Liver (tissue), 9 donors: ENCODE results near the gene RAB3IP. TPM values are rescaled to one million over a fixed set of nuclear protein-coding genes. Genes with fewer than 3 reads are reported as not detected.

Source experiments
- DNase-seq: peaks from one replicate; pipeline ENCODE4 v3.0.0-alpha.2; 2017; ENCODE audit warnings: low spot score
- H3K27ac ChIP-seq, 2 donors: one replicate each; pipeline ENCODE4 v1.7.0; 2013; ENCODE audit warnings: inconsistent platforms in 2 of 2, low read length in 2 of 2, control low read depth in 1 of 2, low read depth in 1 of 2, mild to moderate bottlenecking in 1 of 2
- H3K27me3 ChIP-seq, 4 donors: one replicate each; pipeline versions ENCODE4 v1.6.1 to v1.7.0; 2013; ENCODE audit warnings: low read length in 3 of 4, inconsistent platforms in 1 of 4, mild to moderate bottlenecking in 1 of 4, moderate library complexity in 1 of 4; ENCODE audit not compliant: control insufficient read depth in 4 of 4, insufficient read depth in 4 of 4
- H3K36me3 ChIP-seq, 4 donors: one replicate each; pipeline versions ENCODE4 v1.6.1 to v1.7.0; 2013; ENCODE audit warnings: low read length in 3 of 4, mild to moderate bottlenecking in 3 of 4, low read depth in 1 of 4, moderate library complexity in 1 of 4; ENCODE audit not compliant: control insufficient read depth in 4 of 4, insufficient read depth in 3 of 4
- H3K4me1 ChIP-seq, 4 donors: one replicate each; pipeline versions ENCODE4 v1.6.1 to v1.7.0; 2013; ENCODE audit warnings: low read length in 3 of 4, mild to moderate bottlenecking in 3 of 4, moderate library complexity in 1 of 4; ENCODE audit not compliant: control insufficient read depth in 4 of 4, insufficient read depth in 4 of 4
- H3K4me3 ChIP-seq, 3 donors: one replicate each; pipeline versions ENCODE4 v1.6.1 to v1.7.0; 2013; ENCODE audit warnings: low read length in 3 of 3, control low read depth in 1 of 3, low read depth in 1 of 3, mild to moderate bottlenecking in 1 of 3
- H3K9ac ChIP-seq, 2 donors: one replicate each; pipeline ENCODE4 v1.7.0; 2013; ENCODE audit warnings: low read length in 2 of 2, mild to moderate bottlenecking in 2 of 2, moderate library complexity in 2 of 2, control low read depth in 1 of 2, low read depth in 1 of 2
- H3K9me3 ChIP-seq, 4 donors: one replicate each; pipeline versions ENCODE4 v1.6.1 to v1.7.0; 2013; ENCODE audit warnings: low read length in 3 of 4; ENCODE audit not compliant: control insufficient read depth in 4 of 4
- CTCF ChIP-seq: fragments of 150-350 bp; IDR thresholded peaks from 2 replicates; pipeline ENCODE4 v1.5.1; 2017; ENCODE audit warnings: improper control_type of control experiment, low read depth, low read length; ENCODE audit not compliant: missing input control
- FOXA2 ChIP-seq: IDR thresholded peaks from 2 replicates; pipeline ENCODE4 v1.6.1; 2016; ENCODE audit warnings: antibody characterized with exemption
- HNF4G ChIP-seq: IDR thresholded peaks from 2 replicates; pipeline ENCODE4 v1.6.1; 2016; ENCODE audit warnings: antibody characterized with exemption
- JUND ChIP-seq, 2 donors: IDR thresholded peaks; 2 replicates each; pipeline ENCODE4 v1.6.1; 2016; ENCODE audit warnings: antibody characterized with exemption in 2 of 2
- MAX ChIP-seq: IDR thresholded peaks from 2 replicates; pipeline ENCODE4 v1.6.1; 2016; ENCODE audit warnings: antibody characterized with exemption
- RAD21 ChIP-seq, 2 donors: IDR thresholded peaks; 2 replicates each; pipeline ENCODE4 v1.6.1; 2016; ENCODE audit warnings: antibody characterized with exemption in 2 of 2, mild to moderate bottlenecking in 2 of 2
- REST ChIP-seq: IDR thresholded peaks from 2 replicates; pipeline ENCODE4 v1.6.1; 2016; ENCODE audit warnings: antibody characterized with exemption, mild to moderate bottlenecking
- RXRA ChIP-seq, 2 donors: IDR thresholded peaks; 2 replicates each; pipeline ENCODE4 v1.6.1; 2017 to 2018; ENCODE audit warnings: antibody characterized with exemption in 2 of 2, mild to moderate bottlenecking in 1 of 2
- SP1 ChIP-seq: IDR thresholded peaks from 2 replicates; pipeline ENCODE4 v1.6.1; 2018; ENCODE audit warnings: antibody characterized with exemption, mild to moderate bottlenecking
- TAF1 ChIP-seq: conservative IDR thresholded peaks from 2 replicates; pipeline ENCODE4 v1.6.1; 2016; ENCODE audit warnings: antibody characterized with exemption, mild to moderate bottlenecking
- YY1 ChIP-seq: IDR thresholded peaks from 2 replicates; pipeline ENCODE4 v1.6.1; 2016; ENCODE audit warnings: antibody characterized with exemption, mild to moderate bottlenecking
- ZBTB33 ChIP-seq: IDR thresholded peaks from 2 replicates; pipeline ENCODE4 v1.6.1; 2016; ENCODE audit warnings: antibody characterized with exemption
- WGBS: extraction: QIAGEN DNeasy Blood & Tissue Kit; methylation state at CpG from one replicate; pipeline ENCODE4 v1.1.7; 2013; 5-methylcytosine and 5-hydroxymethylcytosine counted together
- polyA plus RNA-seq, 2 donors: library from polyadenylated mRNA; stranded (reverse) in 1 of 2; unstranded in 1 of 2; fragments of 200-250 nt in 1 of 2; fragments of >200 nt in 1 of 2; fragmentation: Nextera tagmentation in 1 of 2; extraction: Ambion mirVana in 1 of 2; gene quantifications; one replicate each; pipeline versions ENCODE4 v1.2.1 to v1.2.3, GENCODE V29; 2013 to 2015
- total RNA-seq, 2 donors: library from RNA; depleted of rRNA; stranded (reverse); fragments of >200 nt; gene quantifications; one replicate each; pipeline ENCODE4 v1.2.3, GENCODE V29; 2014
- donor health status: healthy.
- donor health status: healthy.
- donor health status: healthy.
- donor health status: healthy.
- donor health status: healthy.

The RAB3IP gene
- total and polyA plus RNA-seq, 4 donors: 5.7 to 35.3 (median 14.3) TPM

- no peak for TF ChIP-seq REST
Measured at GRCh38 chr12:69744109-69744508, 5.4 kb downstream of the RAB3IP start (continued).

GRCh38 chr12:69751476-69751875, 12.8 kb downstream of the RAB3IP start:
- Histone ChIP-seq H3K9me3 (no peaks in the 10 kb centered on the region), H3K9ac (no peak overlapping the region), H3K4me3 (no peak overlapping the region), H3K36me3 (peaks cover under 1 to 6% (median 2%) of the 10 kb centered on the region in 4 donors), H3K27me3 (no peaks in the 10 kb centered on the region), H3K27ac (no peak overlapping the region), H3K4me1 (no peaks in the 10 kb centered on the region)
- no peak for DNase-seq
- WGBS: 72% methylated on average over 1 of the region's 1 CpG
- TF ChIP-seq CTCF: no peak
- TF ChIP-seq YY1: no peak
- no peak for TF ChIP-seq MAX
- TF ChIP-seq ZBTB33: no peak
- TF ChIP-seq JUND (IDR thresholded peaks at IDR 0.05): no peak
- no peak for TF ChIP-seq FOXA2
- no peak for TF ChIP-seq REST
- no peak for TF ChIP-seq SP1
- no peak for TF ChIP-seq RXRA (IDR thresholded peaks at IDR 0.05)
- TF ChIP-seq HNF4G: no peak
- no peak for TF ChIP-seq TAF1
- no peak for TF ChIP-seq RAD21 (IDR thresholded peaks at IDR 0.05)
